H9 (cell line): Measurements from ENCODE around the gene FKBP11. TPM values are rescaled to one million over a fixed set of nuclear protein-coding genes. Genes with fewer than 3 reads are reported as not detected.

Source experiments
- DNase-seq: peaks from one replicate; pipeline ENCODE4 v3.0.0-alpha.2; 2017
- H2AFZ ChIP-seq: one replicate; pipeline ENCODE4 v1.6.1; 2013; ENCODE audit warnings: mild to moderate bottlenecking, low read length, control low read depth, moderate library complexity
- H2AK5ac ChIP-seq: 2 replicates; pipeline ENCODE4 v1.6.1; 2013; ENCODE audit warnings: low read length, control low read depth, mixed read lengths; ENCODE audit not compliant: insufficient read length
- H2BK120ac ChIP-seq: one replicate; pipeline ENCODE4 v1.6.1; 2013; ENCODE audit warnings: low read depth, mild to moderate bottlenecking, low read length, control low read depth, inconsistent platforms; ENCODE audit not compliant: poor library complexity, severe bottlenecking
- H2BK12ac ChIP-seq: 2 replicates; pipeline ENCODE4 v1.6.1; 2013; ENCODE audit warnings: low read length, control low read depth, mixed read lengths, low read depth; ENCODE audit not compliant: insufficient read length
- H2BK15ac ChIP-seq: 2 replicates; pipeline ENCODE4 v1.6.1; 2013; ENCODE audit warnings: low read depth, low read length, control low read depth
- H2BK20ac ChIP-seq: one replicate; pipeline ENCODE4 v1.6.1; 2013; ENCODE audit warnings: low read depth, mild to moderate bottlenecking, low read length, control low read depth, inconsistent platforms; ENCODE audit not compliant: poor library complexity, severe bottlenecking
- H2BK5ac ChIP-seq: 2 replicates; pipeline ENCODE4 v1.6.1; 2013; ENCODE audit warnings: low read length, control low read depth, mixed read lengths; ENCODE audit not compliant: insufficient read length
- H3K14ac ChIP-seq: 2 replicates; pipeline ENCODE4 v1.6.1; 2013; ENCODE audit warnings: low read length, control low read depth; ENCODE audit not compliant: insufficient read depth
- H3K18ac ChIP-seq: 2 replicates; pipeline ENCODE4 v1.6.1; 2013; ENCODE audit warnings: low read depth, mild to moderate bottlenecking, mixed read lengths, low read length, control low read depth; ENCODE audit not compliant: insufficient read length
- H3K23ac ChIP-seq: 2 replicates; pipeline ENCODE4 v1.6.1; 2013; ENCODE audit warnings: low read length, control low read depth, mixed read lengths, low read depth; ENCODE audit not compliant: insufficient read length
- H3K23me2 ChIP-seq: 2 replicates; pipeline ENCODE4 v1.6.1; 2013; ENCODE audit warnings: low read depth, mild to moderate bottlenecking, mixed read lengths, low read length, control low read depth; ENCODE audit not compliant: insufficient read length, poor library complexity, severe bottlenecking
- H3K27ac ChIP-seq: 2 replicates; pipeline ENCODE4 v1.5.1; 2013; ENCODE audit warnings: low read length, control low read depth, mixed read lengths, low read depth; ENCODE audit not compliant: insufficient read length
- H3K27me3 ChIP-seq: 2 replicates; pipeline ENCODE4 v1.6.1; 2013; ENCODE audit warnings: low read length, control low read depth, inconsistent platforms; ENCODE audit not compliant: insufficient read depth
- H3K4ac ChIP-seq: 2 replicates; pipeline ENCODE4 v1.6.1; 2013; ENCODE audit warnings: low read depth, mild to moderate bottlenecking, control low read depth, inconsistent platforms, low read length, moderate library complexity
- H3K4me1 ChIP-seq: 2 replicates; pipeline ENCODE4 v1.6.1; 2013; ENCODE audit warnings: low read length, control low read depth, inconsistent platforms; ENCODE audit not compliant: insufficient read depth
- H3K4me2 ChIP-seq: 2 replicates; pipeline ENCODE4 v1.6.1; 2013; ENCODE audit warnings: low read length, control low read depth, mixed read lengths; ENCODE audit not compliant: insufficient read length, insufficient read depth
- H3K56ac ChIP-seq: 2 replicates; pipeline ENCODE4 v1.6.1; 2013; ENCODE audit warnings: low read depth, mild to moderate bottlenecking, mixed read lengths, low read length, control low read depth; ENCODE audit not compliant: insufficient read length
- H3K79me1 ChIP-seq: 2 replicates; pipeline ENCODE4 v1.6.1; 2013; ENCODE audit warnings: low read depth, mild to moderate bottlenecking, moderate library complexity, low read length, control low read depth, inconsistent platforms; ENCODE audit not compliant: insufficient read depth, poor library complexity, severe bottlenecking
- H3K79me2 ChIP-seq: 2 replicates; pipeline ENCODE4 v1.6.1; 2013; ENCODE audit warnings: low read length, control low read depth, inconsistent platforms; ENCODE audit not compliant: insufficient read depth
- H3K9ac ChIP-seq: 2 replicates; pipeline ENCODE4 v1.6.1; 2013; ENCODE audit warnings: low read length, control low read depth, mixed read lengths; ENCODE audit not compliant: insufficient read length; ENCODE audit errors: extremely low read depth
- H3K9me3 ChIP-seq: one replicate; pipeline ENCODE4 v1.6.1; 2013; ENCODE audit warnings: low read depth, low read length, inconsistent platforms; ENCODE audit not compliant: control insufficient read depth
- H3T11ph ChIP-seq: one replicate; pipeline ENCODE4 v1.6.1; 2013; ENCODE audit warnings: mild to moderate bottlenecking, low read length, control low read depth, inconsistent platforms
- H4K20me1 ChIP-seq: one replicate; pipeline ENCODE4 v1.6.1; 2013; ENCODE audit not compliant: control insufficient read depth, insufficient read length, insufficient read depth
- H4K5ac ChIP-seq: 2 replicates; pipeline ENCODE4 v1.6.1; 2013; ENCODE audit warnings: low read depth, mild to moderate bottlenecking, mixed read lengths, low read length, control low read depth; ENCODE audit not compliant: insufficient read length
- H4K8ac ChIP-seq: replicated peaks from 2 replicates; pipeline ENCODE4 v1.6.1; 2013; ENCODE audit warnings: low read length, control low read depth, mixed read lengths, low read depth; ENCODE audit not compliant: insufficient read length
- H4K91ac ChIP-seq: 2 replicates; pipeline ENCODE4 v1.6.1; 2013; ENCODE audit warnings: low read depth, mild to moderate bottlenecking, moderate library complexity, mixed read lengths, low read length, control low read depth; ENCODE audit not compliant: insufficient read length
- H3K27ac Mint-ChIP-seq, 3 experiments: 2 replicates in 2 of 3; 3 replicates in 1 of 3; pipeline ENCODE4 v1.8.0; 2020 to 2021; ENCODE audit warnings: mixed read lengths in 3 of 3, mild to moderate bottlenecking in 1 of 3, moderate library complexity in 1 of 3
- H3K27me3 Mint-ChIP-seq: 2 replicates; pipeline ENCODE4 v1.8.0; 2021; ENCODE audit warnings: low read depth, mild to moderate bottlenecking, moderate library complexity, mixed read lengths
- H3K36me3 Mint-ChIP-seq, 3 experiments: 2 replicates in 2 of 3; 3 replicates in 1 of 3; pipeline ENCODE4 v1.8.0; 2020 to 2021; ENCODE audit warnings: low read depth in 3 of 3, mixed read lengths in 3 of 3; ENCODE audit not compliant: insufficient read depth in 1 of 3
- H3K4me1 Mint-ChIP-seq, 2 experiments: 2 replicates each; pipeline ENCODE4 v1.8.0; 2020; ENCODE audit warnings: mixed read lengths in 2 of 2
- H3K4me3 Mint-ChIP-seq, 2 experiments: 2 replicates in 1 of 2; 3 replicates in 1 of 2; pipeline ENCODE4 v1.8.0; 2020 to 2021; ENCODE audit warnings: mild to moderate bottlenecking in 2 of 2, mixed read lengths in 2 of 2, moderate library complexity in 1 of 2
- H3K9me3 Mint-ChIP-seq, 2 experiments: 2 replicates in 1 of 2; 3 replicates in 1 of 2; pipeline ENCODE4 v1.8.0; 2020; ENCODE audit warnings: mild to moderate bottlenecking in 2 of 2, mixed read lengths in 2 of 2, moderate library complexity in 1 of 2
- total RNA-seq: library from RNA; stranded (reverse); gene quantifications from 2 replicates; pipeline ENCODE4 v1.2.1, GENCODE V29; 2021
- TF ChIP-seq, protein P1 (sequence below): fragments of 200-600 bp; sonication (generic); conservative IDR thresholded peaks from 3 replicates; pipeline ENCODE4 v1.8.0; 2021; ENCODE audit warnings: antibody characterized with exemption, mild to moderate bottlenecking

FKBP11 gene
- total RNA-seq, 1 experiment from 2014 or later = 40.8 TPM

DNA sequence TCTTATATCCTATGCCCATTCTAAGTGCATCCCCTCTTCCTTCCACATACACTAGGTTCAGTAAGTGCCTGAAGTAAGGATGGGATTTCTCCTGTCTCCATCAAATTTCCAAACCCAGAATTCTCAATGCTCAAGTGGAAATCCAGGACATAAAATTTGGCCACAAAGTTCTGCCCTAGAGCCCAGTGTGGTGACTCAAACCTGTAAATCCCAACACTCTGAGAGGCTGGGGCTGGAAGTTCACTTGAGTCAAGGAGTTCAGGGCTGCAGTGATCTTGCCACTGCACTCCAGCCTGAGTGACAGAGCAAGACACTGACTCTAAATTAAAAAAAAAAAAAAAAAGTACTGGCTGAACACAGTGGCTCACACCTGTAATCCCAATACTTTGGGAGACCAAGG is 36.5 kb upstream of the FKBP11 start:
- Histone ChIP-seq H3K56ac (no peak overlapping the region), H3K23me2 (peaks cover 5% of the 10 kb centered on the region), H4K91ac (no peak overlapping the region), H3K4me2 (no peak overlapping the region), H2BK15ac (no peak overlapping the region), H2BK120ac (no peak overlapping the region), H3K14ac (no peak overlapping the region), H4K5ac (no peak overlapping the region), H3K27ac (no peak overlapping the region), H3K9me3 (no peaks in the 10 kb centered on the region), H3K79me1 (no peaks in the 10 kb centered on the region), H3K9ac (no peak overlapping the region), H3K4me1 (peaks cover 9% of the 10 kb centered on the region; the same call in 1 of the 2 replicates), H3K23ac (no peak overlapping the region), H3K18ac (no peak overlapping the region), H2BK5ac (no peak overlapping the region), H4K20me1 (no peaks in the 10 kb centered on the region), H4K8ac (no peak overlapping the region), H3K27me3 (no peaks in the 10 kb centered on the region; the same call in 1 of the 2 replicates), H3T11ph (no peak overlapping the region), H3K4ac (no peak overlapping the region), H2AK5ac (no peak overlapping the region), H2BK12ac (no peak overlapping the region), H3K79me2 (no peaks in the 10 kb centered on the region), H2AFZ (no peak overlapping the region), H2BK20ac (no peak overlapping the region)
- H3K4me1 Mint-ChIP-seq = peaks cover 30 to 33% of the 10 kb centered on the region in 2 experiments
- no peaks in the 10 kb centered on the region; a peak in 1 of 5 replicates for H3K9me3 Mint-ChIP-seq
- TF ChIP-seq, protein P1, sequence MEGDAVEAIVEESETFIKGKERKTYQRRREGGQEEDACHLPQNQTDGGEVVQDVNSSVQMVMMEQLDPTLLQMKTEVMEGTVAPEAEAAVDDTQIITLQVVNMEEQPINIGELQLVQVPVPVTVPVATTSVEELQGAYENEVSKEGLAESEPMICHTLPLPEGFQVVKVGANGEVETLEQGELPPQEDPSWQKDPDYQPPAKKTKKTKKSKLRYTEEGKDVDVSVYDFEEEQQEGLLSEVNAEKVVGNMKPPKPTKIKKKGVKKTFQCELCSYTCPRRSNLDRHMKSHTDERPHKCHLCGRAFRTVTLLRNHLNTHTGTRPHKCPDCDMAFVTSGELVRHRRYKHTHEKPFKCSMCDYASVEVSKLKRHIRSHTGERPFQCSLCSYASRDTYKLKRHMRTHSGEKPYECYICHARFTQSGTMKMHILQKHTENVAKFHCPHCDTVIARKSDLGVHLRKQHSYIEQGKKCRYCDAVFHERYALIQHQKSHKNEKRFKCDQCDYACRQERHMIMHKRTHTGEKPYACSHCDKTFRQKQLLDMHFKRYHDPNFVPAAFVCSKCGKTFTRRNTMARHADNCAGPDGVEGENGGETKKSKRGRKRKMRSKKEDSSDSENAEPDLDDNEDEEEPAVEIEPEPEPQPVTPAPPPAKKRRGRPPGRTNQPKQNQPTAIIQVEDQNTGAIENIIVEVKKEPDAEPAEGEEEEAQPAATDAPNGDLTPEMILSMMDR = no peak
- H3K36me3 Mint-ChIP-seq = peaks cover 0 to 2% (median 0%) of the 10 kb centered on the region in 3 experiments; a peak in 1 of 7 replicates
- no peak overlapping the region for H3K27ac Mint-ChIP-seq
- DNase-seq = no peak
- peaks cover 11% of the 10 kb centered on the region for H3K27me3 Mint-ChIP-seq
- H3K4me3 Mint-ChIP-seq = no peak overlapping the region
